Mucosa of stomach (tissue), 1 donor: Measurements from ENCODE around the gene CDK14.

ENCODE experiments used
- H3K27me3 ChIP-seq: one replicate; pipeline ENCODE4 v1.7.0; 2013; ENCODE audit warnings: mild to moderate bottlenecking, low read length; ENCODE audit not compliant: control insufficient read depth, insufficient read depth
- H3K36me3 ChIP-seq: one replicate; pipeline ENCODE4 v1.7.0; 2013; ENCODE audit warnings: low read length; ENCODE audit not compliant: control insufficient read depth, insufficient read depth
- H3K4me1 ChIP-seq: one replicate; pipeline ENCODE4 v1.7.0; 2013; ENCODE audit warnings: mild to moderate bottlenecking, low read length; ENCODE audit not compliant: control insufficient read depth, insufficient read depth
- H3K4me3 ChIP-seq: one replicate; pipeline ENCODE4 v1.7.0; 2013; ENCODE audit warnings: low read length
- H3K9ac ChIP-seq: one replicate; pipeline ENCODE4 v1.7.0; 2013; ENCODE audit warnings: mild to moderate bottlenecking, low read length, moderate library complexity
- H3K9me3 ChIP-seq: one replicate; pipeline ENCODE4 v1.7.0; 2013; ENCODE audit warnings: mild to moderate bottlenecking, low read length, moderate library complexity; ENCODE audit not compliant: control insufficient read depth
- donor health status: Pancreatic carcinoma.

The CDK14 gene

DNA sequence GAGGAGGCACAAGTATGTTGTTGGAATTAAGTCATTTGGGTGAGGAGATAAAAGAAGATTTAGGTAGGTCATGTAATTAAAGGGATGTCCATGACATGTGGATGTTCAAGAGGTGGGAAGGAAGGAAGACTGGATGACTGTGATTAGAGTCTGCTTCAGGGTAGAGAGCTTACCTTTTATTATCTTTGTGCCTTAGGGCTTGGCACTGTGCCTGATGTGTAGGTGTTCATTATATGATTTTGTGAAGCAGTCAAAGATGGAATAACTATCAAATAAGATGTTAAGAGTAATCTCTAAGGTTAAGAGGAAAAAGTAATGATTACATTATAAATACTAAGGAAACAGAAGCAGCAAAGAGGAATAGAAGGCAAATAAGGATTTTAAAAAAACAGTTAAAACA is 97.8 kb downstream of the CDK14 start:
- Histone ChIP-seq H3K4me3 (no peak overlapping the region), H3K36me3 (no peaks in the 10 kb centered on the region), H3K9ac (no peak overlapping the region), H3K9me3 (no peaks in the 10 kb centered on the region), H3K27me3 (no peaks in the 10 kb centered on the region), H3K4me1 (peaks cover 2% of the 10 kb centered on the region)

DNA sequence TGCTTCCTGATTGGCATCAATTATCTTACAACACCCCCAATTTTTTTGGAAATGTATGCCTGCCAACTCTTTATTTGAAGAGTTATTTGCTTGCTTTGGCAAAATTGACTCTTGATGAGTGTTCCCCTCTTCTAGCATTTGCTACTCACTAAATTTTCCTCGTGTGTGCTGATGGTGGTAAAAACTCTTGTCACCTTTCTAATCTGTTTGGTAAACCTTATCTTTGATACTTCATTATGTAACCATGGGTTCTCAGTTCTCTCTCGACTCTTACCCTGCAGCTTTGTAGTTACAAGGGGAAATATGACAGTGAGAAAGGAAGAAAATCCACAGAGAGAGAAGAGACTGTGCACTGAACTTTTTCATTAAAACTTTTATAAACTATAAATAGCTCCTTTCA is 102.5 kb downstream of the CDK14 start:
- H3K9ac ChIP-seq: no peak overlapping the region
- no peaks in the 10 kb centered on the region for H3K27me3 ChIP-seq
- H3K36me3 ChIP-seq: no peaks in the 10 kb centered on the region
- peaks cover 6% of the 10 kb centered on the region for H3K4me1 ChIP-seq
- no peak overlapping the region for H3K4me3 ChIP-seq
- H3K9me3 ChIP-seq: no peaks in the 10 kb centered on the region

DNA sequence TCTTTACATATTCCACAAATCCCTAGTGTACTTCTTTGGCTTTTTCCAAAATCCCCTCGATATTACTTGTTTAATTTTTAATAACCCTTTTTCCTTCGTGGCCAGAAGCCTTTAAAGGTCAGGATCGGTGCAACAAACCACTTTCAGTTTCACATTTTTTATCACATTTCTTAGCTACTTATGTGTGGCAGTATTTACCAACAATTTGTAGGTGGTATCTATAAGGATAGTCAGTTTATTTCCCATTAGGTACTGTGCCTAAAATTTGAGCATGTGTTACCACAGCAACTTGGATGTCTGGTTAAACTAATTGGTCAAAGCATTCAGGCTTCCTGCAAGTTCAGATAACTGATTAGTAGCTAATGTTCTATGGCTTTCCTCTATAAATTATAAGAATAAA is 104.9 kb downstream of the CDK14 start:
- H3K27me3 ChIP-seq: no peaks in the 10 kb centered on the region
- H3K9ac ChIP-seq: no peak overlapping the region
- H3K9me3 ChIP-seq: no peaks in the 10 kb centered on the region
- peaks cover 6% of the 10 kb centered on the region for H3K4me1 ChIP-seq
- H3K36me3 ChIP-seq: no peaks in the 10 kb centered on the region
- no peak overlapping the region for H3K4me3 ChIP-seq

DNA sequence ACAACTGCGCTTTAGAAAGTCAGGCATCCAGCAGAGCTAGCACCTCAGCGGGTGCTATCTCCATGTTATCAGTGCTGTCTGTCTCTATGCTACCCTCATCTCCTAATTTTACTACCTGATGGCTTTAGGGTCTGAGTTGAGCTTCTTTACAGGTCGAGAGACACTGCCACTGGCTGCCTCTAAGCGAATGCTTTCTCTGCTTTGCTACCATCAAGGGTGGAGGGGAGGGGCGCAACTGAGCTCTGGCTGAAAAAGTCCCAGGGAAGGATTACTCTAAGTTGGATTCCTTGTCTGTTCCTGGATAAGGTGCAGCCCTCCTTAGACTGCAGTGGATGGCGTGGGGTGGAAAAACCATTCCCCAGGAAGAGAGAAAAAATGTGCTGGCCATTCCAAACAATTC is 105.7 kb downstream of the CDK14 start:
- no peak overlapping the region for H3K9ac ChIP-seq
- peaks cover 12% of the 10 kb centered on the region for H3K4me1 ChIP-seq
- no peak overlapping the region for H3K4me3 ChIP-seq
- H3K36me3 ChIP-seq: no peaks in the 10 kb centered on the region
- H3K27me3 ChIP-seq: no peaks in the 10 kb centered on the region
- no peaks in the 10 kb centered on the region for H3K9me3 ChIP-seq

DNA sequence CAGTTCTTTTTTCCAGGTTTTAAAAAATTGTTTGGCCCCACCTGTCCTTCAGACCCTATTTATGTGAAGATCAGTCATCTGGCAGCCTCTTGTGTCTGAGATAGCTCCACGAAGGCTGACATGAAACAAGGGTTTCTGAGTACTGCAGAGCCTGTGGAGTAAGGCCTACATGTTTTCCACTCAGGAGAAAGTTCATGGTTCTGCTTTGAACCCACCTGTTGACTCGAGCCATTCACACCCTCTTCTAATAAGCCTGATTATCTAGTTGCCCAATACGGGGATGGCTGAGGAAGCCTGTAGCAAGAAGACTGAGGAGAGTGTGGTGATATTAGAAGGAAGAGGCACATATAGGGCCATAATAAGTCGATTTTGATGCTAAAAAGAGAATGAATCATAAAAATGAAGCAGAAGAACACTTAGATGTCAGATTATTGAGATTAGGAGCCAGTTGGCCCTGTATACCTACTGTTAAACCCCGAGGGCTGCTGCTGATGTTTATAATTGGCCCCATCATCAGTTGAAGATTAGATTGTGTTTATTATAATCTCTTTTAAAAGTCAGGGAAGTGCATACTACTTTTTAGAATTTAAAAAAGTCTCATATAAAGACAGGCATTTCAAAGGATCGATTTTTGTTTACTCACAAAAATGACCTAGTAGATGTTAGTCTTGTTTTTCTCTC is 109.4 kb downstream of the CDK14 start:
- Histone ChIP-seq H3K9ac (no peak overlapping the region), H3K9me3 (no peaks in the 10 kb centered on the region), H3K4me3 (no peak overlapping the region), H3K27me3 (no peaks in the 10 kb centered on the region), H3K4me1 (peaks cover 21% of the 10 kb centered on the region), H3K36me3 (no peaks in the 10 kb centered on the region)

DNA sequence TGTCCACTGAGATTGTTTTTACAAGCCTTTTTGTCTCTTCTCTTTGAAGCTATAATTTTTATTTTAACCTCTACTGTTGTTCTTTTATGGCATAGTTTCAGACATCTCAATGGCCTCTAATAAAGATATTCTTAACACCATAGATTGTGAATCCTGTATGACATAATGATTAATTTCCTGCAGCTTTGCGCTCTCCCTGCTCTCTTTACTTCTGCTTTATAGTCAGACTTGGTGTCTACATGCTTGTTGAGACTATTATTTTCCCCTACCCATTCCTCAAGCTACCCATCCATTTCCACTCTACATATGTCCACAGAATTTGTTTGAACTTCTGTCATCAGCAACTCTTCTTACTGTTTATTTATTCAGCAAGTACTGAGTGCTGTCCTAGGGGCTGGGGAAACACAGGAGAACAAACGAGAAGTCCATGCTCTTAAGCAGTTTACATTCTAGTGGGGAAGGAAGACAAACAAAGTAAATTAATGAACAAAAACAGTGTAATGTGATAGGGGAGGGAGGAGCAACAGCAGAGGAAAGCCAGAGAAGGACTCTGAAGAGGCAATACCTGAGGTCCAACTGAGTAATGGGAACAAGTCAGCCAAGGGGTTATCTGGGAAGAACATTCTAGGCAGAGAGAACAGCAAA is 110.1 kb downstream of the CDK14 start:
- Histone ChIP-seq H3K9ac (no peak overlapping the region), H3K9me3 (no peaks in the 10 kb centered on the region), H3K4me3 (no peak overlapping the region), H3K36me3 (no peaks in the 10 kb centered on the region), H3K27me3 (no peaks in the 10 kb centered on the region), H3K4me1 (peaks cover 22% of the 10 kb centered on the region)

DNA sequence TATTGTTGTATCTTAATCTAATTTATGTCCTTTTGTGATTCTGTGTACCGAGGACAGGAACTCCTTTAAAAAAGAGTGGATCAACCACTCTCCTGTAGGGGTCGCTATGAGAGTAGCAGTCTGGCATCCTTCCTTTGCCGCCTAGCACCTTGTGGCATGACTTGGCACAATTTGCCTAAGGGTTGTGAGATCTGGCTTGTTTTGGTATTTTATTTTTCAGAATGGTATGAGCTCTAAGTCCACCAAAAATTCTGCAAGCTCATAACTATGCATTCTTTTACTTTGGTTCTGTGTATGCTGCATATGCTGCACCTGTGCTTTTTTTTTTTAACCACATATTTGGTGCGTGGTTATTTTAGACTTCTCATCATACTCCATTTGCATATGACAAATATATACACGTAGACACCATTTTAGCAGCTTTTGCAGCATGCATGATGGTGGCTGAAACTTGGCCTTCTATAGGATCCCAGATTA is 112.8 kb downstream of the CDK14 start:
- no peaks in the 10 kb centered on the region for H3K9me3 ChIP-seq
- peaks cover 22% of the 10 kb centered on the region for H3K4me1 ChIP-seq
- H3K9ac ChIP-seq: no peak overlapping the region
- H3K36me3 ChIP-seq: no peaks in the 10 kb centered on the region
- H3K27me3 ChIP-seq: no peaks in the 10 kb centered on the region
- no peak overlapping the region for H3K4me3 ChIP-seq

DNA sequence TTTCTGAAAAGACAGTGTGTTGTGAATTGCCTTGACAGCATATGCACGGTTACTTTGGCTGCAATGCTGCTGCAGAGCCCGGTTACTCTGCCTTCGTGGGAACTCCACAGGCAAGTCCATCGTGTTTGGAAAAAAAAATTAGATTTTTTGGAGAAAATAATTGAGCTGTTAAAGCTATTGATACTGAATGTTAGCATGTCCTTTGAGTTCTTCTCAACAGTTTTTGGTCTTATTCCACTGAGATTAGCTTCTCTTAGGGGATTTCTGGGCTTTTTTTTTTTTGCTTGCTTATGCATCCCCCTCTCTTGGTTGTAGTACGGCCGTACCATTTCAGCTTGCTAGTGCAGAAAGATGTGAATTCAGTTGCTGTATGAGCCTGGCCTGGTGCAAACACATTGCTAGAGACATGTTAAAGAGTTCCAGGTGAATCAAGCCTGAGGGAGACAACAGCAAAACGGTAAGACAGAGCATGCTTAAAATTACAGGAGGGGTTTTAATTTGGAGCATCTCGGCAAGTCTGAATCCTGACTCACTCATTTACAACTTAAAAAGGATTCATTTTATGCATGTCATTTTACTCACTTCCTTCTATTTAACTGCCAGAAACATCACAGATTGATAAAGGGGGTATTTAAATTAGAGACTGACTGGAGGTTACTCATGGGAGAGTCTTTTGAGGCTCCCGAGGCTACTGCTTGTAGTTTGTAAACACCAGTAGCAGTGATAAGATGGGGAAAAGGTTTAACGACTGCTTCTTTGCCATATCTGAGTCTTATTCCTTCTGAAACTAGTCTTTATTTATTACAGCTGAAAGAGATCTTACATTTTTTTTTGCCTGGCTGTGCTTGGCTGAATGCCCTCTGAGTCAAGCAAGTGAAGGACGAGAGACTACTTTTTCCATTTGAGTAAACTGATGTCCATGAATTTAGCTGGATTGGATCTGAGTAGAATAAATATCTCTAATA is 113.7 kb downstream of the CDK14 start:
- H3K9ac ChIP-seq: no peak overlapping the region
- no peaks in the 10 kb centered on the region for H3K27me3 ChIP-seq
- no peak overlapping the region for H3K4me3 ChIP-seq
- peaks cover 22% of the 10 kb centered on the region for H3K4me1 ChIP-seq
- H3K9me3 ChIP-seq: no peaks in the 10 kb centered on the region
- H3K36me3 ChIP-seq: no peaks in the 10 kb centered on the region

DNA sequence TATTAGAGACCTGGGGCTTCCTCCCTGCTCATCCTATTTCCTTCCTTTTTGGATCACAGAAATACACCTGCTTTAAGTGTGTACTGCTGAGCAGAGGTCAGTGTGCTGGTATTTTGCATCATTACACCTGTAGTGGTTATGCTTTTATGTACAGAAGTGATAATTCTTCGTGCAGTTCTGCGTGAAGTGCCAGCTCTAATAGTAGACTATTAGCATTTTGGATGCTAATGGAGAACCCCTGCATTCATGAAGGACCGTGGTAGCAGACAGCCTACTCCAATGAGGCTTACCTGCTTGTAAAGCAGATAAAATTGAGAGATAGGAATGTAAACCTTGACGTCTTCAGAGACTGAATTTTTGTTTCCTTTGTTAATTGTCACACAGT is 114.3 kb downstream of the CDK14 start:
- no peak overlapping the region for H3K4me3 ChIP-seq
- H3K4me1 ChIP-seq: peaks cover 22% of the 10 kb centered on the region
- H3K27me3 ChIP-seq: no peaks in the 10 kb centered on the region
- no peaks in the 10 kb centered on the region for H3K9me3 ChIP-seq
- H3K36me3 ChIP-seq: no peaks in the 10 kb centered on the region
- no peak overlapping the region for H3K9ac ChIP-seq

DNA sequence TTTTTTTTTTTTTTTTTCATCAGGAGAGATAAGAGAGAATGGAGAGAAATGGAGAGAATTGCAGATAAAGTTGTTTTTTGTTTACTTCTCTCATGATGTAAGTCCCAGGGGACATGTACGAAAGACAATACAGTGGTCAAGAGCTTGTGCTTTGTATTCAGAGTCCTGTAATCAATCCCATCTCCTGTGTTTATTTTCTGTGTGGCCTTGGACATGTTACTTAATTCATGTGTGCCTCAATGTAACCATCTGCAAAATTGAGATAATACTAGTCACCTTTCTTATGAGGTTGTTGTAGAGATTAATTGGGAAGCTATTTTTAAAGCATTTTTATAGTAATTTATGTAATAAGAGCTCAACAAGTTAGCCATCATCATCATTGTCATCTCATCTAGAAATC is 117.5 kb downstream of the CDK14 start:
- Histone ChIP-seq H3K27me3 (no peaks in the 10 kb centered on the region), H3K36me3 (no peaks in the 10 kb centered on the region), H3K9me3 (no peaks in the 10 kb centered on the region), H3K4me3 (no peak overlapping the region), H3K9ac (no peak overlapping the region), H3K4me1 (peaks cover 30% of the 10 kb centered on the region)

DNA sequence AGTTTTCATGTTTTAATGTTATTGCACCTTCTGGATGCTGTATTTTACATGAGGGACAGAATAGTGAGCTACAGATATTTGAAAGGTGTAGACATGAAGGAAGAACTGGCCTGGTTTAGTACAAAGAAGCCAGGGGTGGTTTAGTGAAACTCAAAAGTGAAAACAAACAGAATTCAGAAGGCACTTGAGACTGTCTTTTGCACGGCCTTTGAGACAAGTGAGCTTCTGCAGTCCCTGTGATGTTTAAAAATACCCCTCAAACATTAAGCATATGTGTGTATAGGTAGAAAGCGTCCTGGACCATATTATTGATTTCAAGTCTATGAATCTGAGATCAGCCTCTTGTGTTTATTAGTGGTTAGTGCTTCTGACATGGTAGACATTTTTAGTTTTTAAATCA is 118.9 kb downstream of the CDK14 start:
- H3K27me3 ChIP-seq: no peaks in the 10 kb centered on the region
- H3K9ac ChIP-seq: no peak overlapping the region
- H3K4me3 ChIP-seq: no peak overlapping the region
- H3K36me3 ChIP-seq: no peaks in the 10 kb centered on the region
- peaks cover 32% of the 10 kb centered on the region for H3K4me1 ChIP-seq
- H3K9me3 ChIP-seq: no peaks in the 10 kb centered on the region
